Activated CD4-positive, alpha-beta memory T cell treated with anti-CD3 and anti-CD28 coated beads, Interleukin-2, amount 10 ng/mL, durations not matched to agents 7 days and 5 days (primary cell): ENCODE data around the gene CRABP2. TPM values are rescaled to one million over a fixed set of nuclear protein-coding genes. Genes with fewer than 3 reads are reported as not detected.

ENCODE experiments used
- CTCF ChIA-PET: fragments of 350-600 bp; sonication (Branson Sonifier 250); formaldehyde crosslinking; loops from one replicate; lab custom pipeline; 2021; ENCODE audit warnings: antibody characterized with exemption, inconsistent platforms; lab: Charles Lee
- POLR2A ChIA-PET: fragments of 350-600 bp; sonication (Branson Sonifier 250); formaldehyde crosslinking; loops from one replicate; lab custom pipeline; 2021; ENCODE audit warnings: antibody characterized with exemption; lab: Charles Lee
- DNase-seq: peaks from one replicate; pipeline ENCODE4 v3.0.0-alpha.2; 2020
- H3K27ac Mint-ChIP-seq: one replicate; pipeline ENCODE4 v1.8.0; 2021; ENCODE audit warnings: mild to moderate bottlenecking, mixed read lengths
- H3K27me3 Mint-ChIP-seq: one replicate; pipeline ENCODE4 v1.8.0; 2021; ENCODE audit warnings: mixed read lengths
- H3K36me3 Mint-ChIP-seq: one replicate; pipeline ENCODE4 v1.8.0; 2021; ENCODE audit warnings: low read depth, mixed read lengths
- H3K4me1 Mint-ChIP-seq: one replicate; pipeline ENCODE4 v1.8.0; 2021; ENCODE audit warnings: mixed read lengths
- H3K4me3 Mint-ChIP-seq: one replicate; pipeline ENCODE4 v1.8.0; 2021; ENCODE audit warnings: mild to moderate bottlenecking, mixed read lengths
- H3K9me3 Mint-ChIP-seq: one replicate; pipeline ENCODE4 v1.8.0; 2021; ENCODE audit warnings: mixed read lengths
- total RNA-seq, 2 experiments: library from RNA; stranded (reverse); gene quantifications; one replicate each; pipeline ENCODE4 v1.2.3, GENCODE V29; 2021

Gene CRABP2
- total RNA-seq, 2 experiments from 2014 or later = 0.58 to 1.2 TPM

DNA sequence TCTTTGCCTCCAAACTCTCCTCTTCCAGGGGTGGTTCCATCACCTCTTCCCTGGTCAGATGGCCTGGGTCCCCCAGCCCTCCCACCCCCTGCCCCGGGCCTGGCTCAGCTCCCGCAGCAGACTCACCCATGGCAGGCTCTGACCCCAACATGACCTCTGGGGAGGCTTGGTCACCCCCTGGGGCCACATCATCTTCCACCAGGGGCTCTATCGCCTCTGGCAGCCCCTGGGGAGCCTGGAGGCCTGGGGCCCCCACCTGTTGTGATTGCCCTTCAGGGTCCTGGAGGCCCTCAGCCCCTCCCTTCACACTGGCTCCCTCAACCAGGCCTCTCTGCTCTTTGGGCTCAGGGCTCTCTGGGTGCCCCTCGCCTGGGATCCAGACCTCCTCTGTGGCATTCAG is 34.6 kb downstream of the CRABP2 start:
- no peaks in the 10 kb centered on the region for H3K36me3 Mint-ChIP-seq
- no peak overlapping the region for H3K4me3 Mint-ChIP-seq
- no peak for DNase-seq
- no peaks in the 10 kb centered on the region for H3K9me3 Mint-ChIP-seq
- peaks cover 48% of the 10 kb centered on the region for H3K27me3 Mint-ChIP-seq
- H3K4me1 Mint-ChIP-seq = peaks cover 3% of the 10 kb centered on the region
- no peak overlapping the region for H3K27ac Mint-ChIP-seq
- ChIA-PET POLR2A (interaction anchor here (1.3 kb wide), 1 partner anchor 11 kb away, joined by 3 read pairs; no protein-coding TSS in a partner anchor), CTCF (interaction anchor here (1.5 kb wide), 1 partner anchor 19 kb away, joined by 5 read pairs; no protein-coding TSS in a partner anchor)

DNA sequence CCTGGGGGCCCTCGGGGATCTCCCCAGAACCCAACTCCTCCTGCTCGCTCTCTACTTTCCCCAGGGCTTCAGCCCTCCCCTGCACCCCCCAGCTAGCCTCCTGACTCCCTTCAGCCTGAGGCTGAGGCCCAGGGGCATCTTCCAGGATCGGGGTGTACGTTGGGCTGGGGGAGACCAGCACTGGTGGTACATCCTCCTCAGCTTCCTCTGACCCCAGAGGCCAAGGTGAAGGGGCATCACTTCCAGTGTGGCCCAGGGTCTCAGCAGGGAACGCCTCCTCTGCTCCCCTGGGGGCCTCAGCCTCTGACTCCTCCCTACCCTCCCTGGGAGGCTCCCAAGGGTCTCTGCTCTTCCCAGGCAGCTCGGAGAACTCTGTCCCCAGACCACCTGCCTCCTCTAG is 35.0 kb downstream of the CRABP2 start:
- Mint-ChIP-seq H3K27ac (no peak overlapping the region), H3K9me3 (no peaks in the 10 kb centered on the region), H3K4me1 (peaks cover 7% of the 10 kb centered on the region), H3K36me3 (no peaks in the 10 kb centered on the region), H3K27me3 (peaks cover 49% of the 10 kb centered on the region), H3K4me3 (no peak overlapping the region)
- POLR2A ChIA-PET = interaction anchor here (1.3 kb wide), 1 partner anchor 11 kb away, joined by 3 read pairs; no protein-coding TSS in a partner anchor
- CTCF ChIA-PET = interaction anchor here (1.5 kb wide), 1 partner anchor 19 kb away, joined by 5 read pairs; no protein-coding TSS in a partner anchor
- DNase-seq = no peak

DNA sequence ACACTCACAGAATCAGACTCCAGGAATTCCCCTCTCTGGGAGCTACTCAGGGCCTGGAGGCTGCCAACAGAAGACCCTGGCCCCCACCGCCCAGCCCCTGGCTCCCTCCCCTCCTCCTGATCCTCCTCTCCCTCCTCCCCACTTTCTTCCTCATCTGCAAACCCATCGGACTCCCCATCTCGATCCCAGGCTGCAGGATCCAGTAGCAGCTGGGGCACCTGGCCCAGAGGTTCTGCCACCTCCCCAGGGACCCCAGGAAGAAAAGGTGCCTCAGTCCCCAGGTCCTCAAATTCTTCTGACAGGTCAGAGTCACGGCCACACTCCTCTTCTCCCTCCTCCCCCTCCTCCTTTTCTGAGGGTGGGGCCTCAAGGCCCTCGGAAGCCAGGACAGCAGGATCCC is 35.6 kb downstream of the CRABP2 start:
- ChIA-PET POLR2A (interaction anchor here (1.3 kb wide), 1 partner anchor 10 kb away, joined by 3 read pairs; no protein-coding TSS in a partner anchor), CTCF (interaction anchor here (1.0 to 1.5 kb wide), 2 partner anchors 20 to 43 kb away, joined by 3 to 5 read pairs; no protein-coding TSS in a partner anchor)
- no peak overlapping the region for H3K4me3 Mint-ChIP-seq
- H3K4me1 Mint-ChIP-seq = peaks cover 12% of the 10 kb centered on the region
- H3K27ac Mint-ChIP-seq = no peak overlapping the region
- H3K36me3 Mint-ChIP-seq = no peaks in the 10 kb centered on the region
- no peak for DNase-seq
- H3K27me3 Mint-ChIP-seq = peaks cover 44% of the 10 kb centered on the region
- H3K9me3 Mint-ChIP-seq = no peaks in the 10 kb centered on the region

DNA sequence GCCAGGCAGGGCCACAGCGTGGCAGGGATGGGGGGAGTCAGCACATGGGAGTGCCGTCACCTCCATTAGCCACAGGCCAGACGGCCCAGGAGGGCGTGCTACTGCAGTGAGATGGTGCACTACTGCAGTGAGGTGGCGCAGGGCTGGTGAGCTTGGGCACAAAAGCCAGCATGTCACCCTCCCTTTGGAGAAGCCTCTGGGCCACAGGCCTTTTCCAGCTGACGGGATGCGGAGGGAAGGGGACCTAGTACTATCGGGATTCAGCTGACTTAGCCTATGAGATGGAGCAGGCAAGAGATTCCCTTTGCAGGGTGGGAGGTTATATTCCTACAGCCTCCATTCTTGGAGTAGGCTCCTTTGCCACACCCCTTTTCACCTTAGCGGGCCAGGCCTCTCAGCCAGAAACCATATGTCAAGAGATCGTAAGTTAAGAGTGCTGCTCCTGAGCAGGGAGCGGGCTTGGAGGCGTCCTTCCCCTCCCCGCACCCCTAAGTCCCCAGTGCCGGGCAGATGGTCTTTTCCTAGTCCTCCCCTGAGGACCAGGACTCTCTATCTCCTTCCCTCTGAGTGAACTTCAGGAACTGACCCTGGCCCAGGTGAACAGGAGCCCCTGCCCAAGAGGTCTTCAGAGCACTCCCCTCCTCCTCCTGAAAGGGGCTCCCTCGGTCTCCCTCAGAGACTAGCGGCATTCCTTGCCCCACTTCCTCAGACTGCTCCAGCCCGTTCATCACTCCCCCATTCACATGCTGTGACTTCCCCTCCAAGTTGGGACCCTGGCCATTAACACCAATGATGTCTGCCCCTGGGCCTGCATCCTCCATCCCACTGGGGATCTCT is 36.4 kb downstream of the CRABP2 start:
- CTCF ChIA-PET = interaction anchor here (1.0 to 1.5 kb wide), 2 partner anchors 21 to 42 kb away, joined by 3 to 5 read pairs; no protein-coding TSS in a partner anchor
- DNase-seq = no peak
- Mint-ChIP-seq H3K9me3 (no peaks in the 10 kb centered on the region), H3K4me3 (no peak overlapping the region), H3K27me3 (peaks cover 38% of the 10 kb centered on the region), H3K27ac (no peak overlapping the region), H3K36me3 (no peaks in the 10 kb centered on the region), H3K4me1 (peaks cover 16% of the 10 kb centered on the region)
- POLR2A ChIA-PET = no interaction called here

DNA sequence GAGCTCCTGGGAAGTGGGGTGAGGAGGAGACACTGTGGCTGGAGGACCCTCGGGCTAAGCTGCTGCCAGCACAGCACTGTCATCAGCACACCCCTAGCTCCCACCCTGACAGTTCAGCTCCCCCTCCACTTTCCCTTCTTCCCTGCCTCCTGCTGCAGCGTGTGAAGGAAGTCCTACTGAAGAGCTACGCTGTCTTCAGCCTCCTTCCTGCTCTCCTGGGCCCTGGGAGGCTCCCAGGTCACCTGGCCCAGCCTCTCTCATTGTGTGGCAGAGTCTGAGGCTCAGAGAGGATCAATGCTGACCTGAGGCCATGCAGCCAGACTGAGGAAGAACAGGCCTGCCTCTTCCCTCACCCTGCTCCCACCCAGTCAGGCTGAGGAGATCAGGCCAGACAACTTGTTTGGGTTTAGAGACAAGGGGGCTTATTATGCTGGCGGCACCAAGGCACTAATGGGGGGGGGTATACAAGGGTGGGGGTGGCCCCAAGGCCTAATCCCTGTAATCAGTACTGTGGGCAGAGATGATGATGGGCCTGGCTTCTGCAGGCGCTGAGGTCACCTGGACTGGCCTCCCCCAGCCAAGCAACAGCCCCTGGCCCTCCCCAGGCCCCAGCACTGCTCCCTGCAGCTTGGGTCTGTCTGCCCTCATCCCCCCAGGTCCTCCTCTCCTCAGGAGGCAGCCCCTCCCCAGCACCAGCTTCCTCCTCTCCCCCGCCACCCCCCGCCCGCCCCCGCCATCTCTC is 37.2 kb downstream of the CRABP2 start:
- no peak for DNase-seq
- H3K27ac Mint-ChIP-seq = no peak overlapping the region
- H3K4me1 Mint-ChIP-seq = peaks cover 19% of the 10 kb centered on the region
- H3K36me3 Mint-ChIP-seq = no peaks in the 10 kb centered on the region
- ChIA-PET POLR2A (interaction anchor here (0.6 to 1.1 kb wide), 2 partner anchors 147 to 295 kb away, joined by 3 read pairs; no protein-coding TSS in a partner anchor), CTCF (no interaction called here)
- no peaks in the 10 kb centered on the region for H3K9me3 Mint-ChIP-seq
- H3K27me3 Mint-ChIP-seq = peaks cover 30% of the 10 kb centered on the region
- H3K4me3 Mint-ChIP-seq = no peak overlapping the region

DNA sequence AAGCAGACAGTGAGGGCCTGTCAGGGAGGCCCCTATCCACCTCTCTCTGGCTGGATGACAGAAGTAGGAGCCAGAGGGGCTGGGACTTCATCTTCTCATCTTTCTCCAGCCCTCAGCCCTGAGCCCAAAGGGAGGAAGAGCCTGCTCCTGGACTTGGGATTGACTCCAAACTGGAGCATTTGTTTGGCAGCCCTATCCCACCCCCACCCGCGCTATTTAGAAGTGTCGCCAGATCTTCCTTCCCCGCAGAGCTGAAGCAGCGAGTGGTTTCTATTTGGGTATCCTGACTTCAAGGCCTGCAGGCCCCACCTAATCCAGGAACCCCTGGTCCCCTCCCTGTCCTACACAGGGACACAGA is 37.8 kb downstream of the CRABP2 start:
- Mint-ChIP-seq H3K4me1 (peaks cover 22% of the 10 kb centered on the region), H3K36me3 (no peaks in the 10 kb centered on the region), H3K9me3 (no peaks in the 10 kb centered on the region), H3K27me3 (peaks cover 26% of the 10 kb centered on the region), H3K4me3 (no peak overlapping the region), H3K27ac (no peak overlapping the region)
- CTCF ChIA-PET = no interaction called here
- POLR2A ChIA-PET = interaction anchor here (0.6 to 1.1 kb wide), 2 partner anchors 146 to 296 kb away, joined by 3 read pairs; no protein-coding TSS in a partner anchor
- DNase-seq = no peak

DNA sequence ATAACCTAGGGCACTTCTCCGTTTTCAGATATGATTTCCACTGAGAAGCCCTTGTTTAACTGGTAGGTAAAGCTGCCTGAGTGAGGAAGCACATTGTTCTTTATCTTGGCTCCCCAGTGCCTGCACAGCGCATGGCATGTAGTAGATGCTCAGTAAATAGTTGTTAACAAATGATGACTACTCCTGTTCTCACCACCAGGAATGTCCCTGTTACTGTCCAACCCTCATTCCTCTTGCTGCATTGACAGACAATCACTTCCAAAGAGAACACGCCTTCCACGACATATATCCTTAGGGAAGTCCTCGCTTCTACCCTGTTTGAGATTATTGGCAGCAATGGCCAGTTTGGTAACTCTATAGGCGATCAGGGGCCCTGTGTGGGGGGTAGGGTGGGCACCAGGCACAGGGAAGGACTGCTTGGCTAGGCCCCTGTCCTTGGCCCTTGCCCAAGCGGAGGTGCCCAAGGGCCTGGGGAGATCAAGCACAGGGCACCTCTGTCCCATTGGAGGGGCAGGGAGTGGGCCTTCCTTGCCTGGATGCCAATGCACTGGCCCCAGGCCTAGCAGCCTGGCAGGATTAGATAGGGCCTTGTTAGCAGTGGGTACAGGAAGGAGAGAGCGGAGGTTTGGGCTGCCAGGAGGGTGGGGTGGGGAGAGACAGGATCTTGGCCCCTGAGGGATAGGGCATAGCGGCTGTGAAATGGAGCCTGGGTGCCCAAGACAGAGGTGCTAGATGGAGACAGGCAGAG is 38.3 kb downstream of the CRABP2 start:
- Mint-ChIP-seq H3K4me1 (peaks cover 27% of the 10 kb centered on the region), H3K9me3 (no peaks in the 10 kb centered on the region), H3K4me3 (no peak overlapping the region), H3K27me3 (peaks cover 21% of the 10 kb centered on the region), H3K27ac (no peak overlapping the region), H3K36me3 (no peaks in the 10 kb centered on the region)
- CTCF ChIA-PET = interaction anchor here (1.8 kb wide), 1 partner anchor 11 kb away, joined by 4 read pairs; no protein-coding TSS in a partner anchor
- POLR2A ChIA-PET = no interaction called here
- no peak for DNase-seq

DNA sequence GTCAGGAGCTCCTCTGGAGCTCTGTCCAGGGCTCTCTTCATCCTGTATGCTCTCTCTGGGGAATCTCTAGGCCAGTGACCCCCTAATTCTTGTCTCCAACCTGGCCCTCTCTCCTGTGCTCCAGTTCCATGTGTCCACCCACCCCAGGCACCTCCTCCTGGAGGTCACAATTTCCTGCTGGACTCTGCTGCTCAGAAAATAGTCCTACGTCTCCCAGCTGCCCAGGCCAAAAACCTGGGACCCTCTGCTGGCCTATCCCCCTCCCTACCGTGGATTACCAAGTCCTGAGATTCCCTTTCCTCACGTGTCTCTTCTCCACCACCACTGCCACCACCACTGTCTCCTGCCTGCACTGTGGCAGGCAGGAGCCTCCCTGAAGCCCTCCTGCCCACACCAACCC is 39.8 kb downstream of the CRABP2 start:
- DNase-seq = no peak
- no peak overlapping the region for H3K27ac Mint-ChIP-seq
- peaks cover 40% of the 10 kb centered on the region for H3K4me1 Mint-ChIP-seq
- H3K27me3 Mint-ChIP-seq = peaks cover 10% of the 10 kb centered on the region
- H3K36me3 Mint-ChIP-seq = no peaks in the 10 kb centered on the region
- H3K9me3 Mint-ChIP-seq = no peaks in the 10 kb centered on the region
- H3K4me3 Mint-ChIP-seq = no peak overlapping the region
- CTCF ChIA-PET = interaction anchor here (1.8 kb wide), 1 partner anchor 12 kb away, joined by 4 read pairs; no protein-coding TSS in a partner anchor
- POLR2A ChIA-PET = no interaction called here

DNA sequence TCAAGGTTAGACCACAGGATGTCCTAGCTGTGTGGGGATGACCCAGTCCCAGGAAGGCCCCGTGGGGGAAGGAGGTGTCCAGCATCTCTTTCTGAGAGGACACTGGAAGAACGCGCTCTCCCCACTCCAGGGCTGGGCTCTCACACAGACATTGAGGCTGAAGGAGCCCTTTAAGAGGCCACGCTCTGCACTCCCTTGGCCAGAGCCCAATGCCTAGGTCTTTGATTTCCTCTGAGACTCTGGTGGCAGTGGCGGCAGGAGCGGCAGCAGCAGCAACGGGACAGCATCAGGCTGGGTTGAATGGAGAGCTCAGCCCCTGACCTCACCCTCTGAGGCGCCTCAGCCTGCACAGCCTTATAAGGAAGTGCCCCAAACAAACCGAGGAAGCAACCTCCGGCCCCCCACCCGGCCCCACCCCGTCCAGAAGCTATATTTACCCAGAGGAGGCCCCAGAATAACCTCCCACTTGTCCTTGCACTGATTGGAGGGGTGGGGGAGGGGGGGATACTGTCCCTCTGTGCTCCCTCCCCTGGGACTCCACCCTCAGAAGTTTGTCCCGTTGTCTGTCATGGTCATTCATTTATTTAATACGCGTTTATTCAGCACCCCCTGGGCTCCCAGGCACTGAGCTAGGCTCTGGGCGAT is 40.5 kb downstream of the CRABP2 start:
- no peak overlapping the region for H3K4me3 Mint-ChIP-seq
- H3K27me3 Mint-ChIP-seq = peaks cover 10% of the 10 kb centered on the region
- ChIA-PET POLR2A (no interaction called here), CTCF (interaction anchor here (1.7 kb wide), 1 partner anchor 226 kb away, joined by 4 read pairs; no protein-coding TSS in a partner anchor)
- H3K36me3 Mint-ChIP-seq = peaks cover 3% of the 10 kb centered on the region
- H3K27ac Mint-ChIP-seq = no peak overlapping the region
- peaks cover 45% of the 10 kb centered on the region for H3K4me1 Mint-ChIP-seq
- H3K9me3 Mint-ChIP-seq = no peaks in the 10 kb centered on the region
- no peak for DNase-seq

DNA sequence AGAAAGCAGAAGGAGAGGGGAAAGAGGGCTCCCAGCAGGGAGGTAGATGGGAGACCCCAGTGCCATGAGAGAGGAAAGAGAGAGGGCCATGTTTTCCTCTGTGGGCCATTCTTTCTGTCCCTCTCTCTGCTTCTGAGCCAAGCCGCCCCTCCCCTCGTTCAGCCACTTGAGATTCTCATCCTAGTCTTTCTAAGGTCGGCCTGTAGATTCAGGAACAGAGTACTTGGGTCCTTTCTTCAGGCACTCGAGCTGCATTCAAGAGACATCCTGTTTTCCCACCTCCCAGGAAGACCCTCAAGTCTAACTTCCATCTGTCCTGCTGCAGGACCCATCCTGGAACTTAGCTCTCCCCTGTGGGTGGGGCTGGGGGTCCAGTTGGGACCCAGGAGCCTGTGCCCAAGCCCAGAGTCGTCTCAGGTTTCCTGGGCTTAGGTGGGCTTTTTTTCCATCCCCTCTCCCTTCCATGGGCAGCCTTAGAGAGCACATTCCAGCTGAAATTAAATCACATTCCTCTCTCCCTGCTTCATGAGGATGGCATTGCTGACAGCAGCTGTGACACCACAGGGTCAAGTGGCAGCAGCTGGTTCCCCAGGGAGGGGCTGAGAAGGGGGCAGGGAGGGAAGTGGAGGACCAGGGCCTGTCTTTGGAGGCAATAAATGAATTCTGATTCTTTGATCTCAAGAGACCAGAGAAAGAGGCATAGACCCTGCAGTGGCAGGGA is 41.2 kb downstream of the CRABP2 start:
- H3K4me3 Mint-ChIP-seq = no peak overlapping the region
- POLR2A ChIA-PET = no interaction called here
- H3K27me3 Mint-ChIP-seq = peaks cover 7% of the 10 kb centered on the region
- DNase-seq = no peak
- CTCF ChIA-PET = interaction anchor here (0.5 to 1.7 kb wide), 2 partner anchors 8 to 226 kb away, joined by 3 to 4 read pairs; no protein-coding TSS in a partner anchor
- H3K9me3 Mint-ChIP-seq = no peaks in the 10 kb centered on the region
- H3K27ac Mint-ChIP-seq = no peak overlapping the region
- peaks cover 3% of the 10 kb centered on the region for H3K36me3 Mint-ChIP-seq
- H3K4me1 Mint-ChIP-seq = peaks cover 52% of the 10 kb centered on the region

DNA sequence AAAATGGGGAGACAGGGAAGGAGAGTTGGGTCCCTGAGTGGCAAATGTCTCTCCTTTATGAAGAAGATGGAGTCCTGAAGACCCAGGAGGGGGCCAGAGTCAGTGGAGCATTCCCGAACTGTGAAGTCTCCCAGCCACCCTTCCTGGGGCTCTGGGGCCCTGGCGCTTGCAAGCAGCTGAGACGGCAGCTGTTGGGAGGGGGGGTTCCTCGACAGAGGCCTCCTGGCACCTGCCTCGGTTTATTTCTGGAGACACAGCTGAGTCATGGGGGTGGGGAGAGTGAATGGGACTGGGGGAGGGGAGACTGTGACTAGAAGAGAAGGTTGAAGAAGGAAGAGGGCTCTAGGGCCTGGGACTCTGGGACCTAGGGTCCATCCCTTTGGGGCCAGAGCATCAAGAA is 42.2 kb downstream of the CRABP2 start:
- Mint-ChIP-seq H3K9me3 (no peaks in the 10 kb centered on the region), H3K4me3 (no peak overlapping the region), H3K27ac (no peak overlapping the region), H3K36me3 (peaks cover 3% of the 10 kb centered on the region), H3K4me1 (peaks cover 62% of the 10 kb centered on the region), H3K27me3 (peaks cover 8% of the 10 kb centered on the region)
- ChIA-PET POLR2A (no interaction called here), CTCF (interaction anchor here (0.7 to 8.6 kb wide), 2 partner anchors 17 to 32 kb away, joined by 4 to 139 read pairs; partner anchors contain the start of gene NES)
- DNase-seq = no peak
